Measurements from ENCODE around the gene ADAMTS5. TPM values are rescaled to one million over a fixed set of nuclear protein-coding genes. Genes with fewer than 3 reads are reported as not detected.

The ADAMTS5 gene
- polyA plus RNA-seq, 1 donor (not counting 4 experiments of a cell fraction or from before 2014, with no cell fraction given), result 0.01 TPM

GRCh38 chr21:26956216-26956615, 10.7 kb downstream of the ADAMTS5 start:
- no peak for FAIRE-seq
- no peaks in the 10 kb centered on the region for H3K79me2 ChIP-seq (ENCODE audit: control insufficient read depth, insufficient read depth, low read length)
- no peak for DNase-seq (ENCODE audit: low read depth, low spot score)
- H3K9ac ChIP-seq (ENCODE audit: control insufficient read depth, extremely low read depth, insufficient read depth, low read length), result no peak overlapping the region
- H3K4me2 ChIP-seq (ENCODE audit: control insufficient read depth, extremely low read depth, insufficient read depth, low read depth, low read length), result no peak overlapping the region
- H2AFZ ChIP-seq (ENCODE audit: control insufficient read depth, low read length), result no peak overlapping the region
- H3K36me3 ChIP-seq (ENCODE audit: control insufficient read depth in 2 of 2, extremely low read depth in 1 of 2, insufficient read depth in 2 of 2, low read length in 2 of 2), result no peaks in the 10 kb centered on the region
- H3K9me1 ChIP-seq (ENCODE audit: control insufficient read depth, extremely low read depth, insufficient read depth, low read length), result no peaks in the 10 kb centered on the region
- H3K4me1 ChIP-seq (ENCODE audit: control insufficient read depth, extremely low read depth, insufficient read depth, low read length), result no peaks in the 10 kb centered on the region
- TF ChIP-seq CTCF (optimal IDR thresholded peaks at IDR 0.05 in 1 of 3, IDR thresholded peaks at IDR 0.05 in 1 of 3, conservative IDR thresholded peaks at IDR 0.05 in 1 of 3; ENCODE audit: extremely low read depth in 1 of 3, insufficient read depth in 2 of 3, low read length in 3 of 3), result no peak
- TF ChIP-seq EZH2 (IDR thresholded peaks at IDR 0.05; ENCODE audit: low read length), result no peak
- H3K27me3 ChIP-seq (ENCODE audit: control insufficient read depth, extremely low read depth, insufficient read depth, low read length), result peaks cover 4% of the 10 kb centered on the region
- no peak overlapping the region for H3K27ac ChIP-seq (ENCODE audit: control insufficient read depth, insufficient read depth, low read length)
- no peaks in the 10 kb centered on the region for H3K9me3 ChIP-seq (ENCODE audit: control insufficient read depth, low read depth, low read length)
- dilution Hi-C loops (cut with MboI; ENCODE audit: extremely low pct_ligation_motif_present, low sequenced_read_pairs), result no loop called here
- H4K20me1 ChIP-seq (ENCODE audit: control insufficient read depth, extremely low read depth, insufficient read depth, low read length), result no peaks in the 10 kb centered on the region
- H3K4me3 ChIP-seq (ENCODE audit: control insufficient read depth in 2 of 3, extremely low read depth in 1 of 3, insufficient read depth in 2 of 3, low read depth in 1 of 3, low read length in 3 of 3), result no peak overlapping the region

GRCh38 chr21:26954662-26955121, 12.2 kb downstream of the ADAMTS5 start:
- DNase-seq (ENCODE audit: low read depth, low spot score), result no peak

More at GRCh38 chr21:26954662-26955121, 12.2 kb downstream of the ADAMTS5 start:
- no peaks in the 10 kb centered on the region for H3K4me1 ChIP-seq (ENCODE audit: control insufficient read depth, extremely low read depth, insufficient read depth, low read length)
- H3K27me3 ChIP-seq (ENCODE audit: control insufficient read depth, extremely low read depth, insufficient read depth, low read length), result peaks cover 4% of the 10 kb centered on the region
- no peak for FAIRE-seq
- TF ChIP-seq CTCF (optimal IDR thresholded peaks at IDR 0.05 in 1 of 3, IDR thresholded peaks at IDR 0.05 in 1 of 3, conservative IDR thresholded peaks at IDR 0.05 in 1 of 3; ENCODE audit: extremely low read depth in 1 of 3, insufficient read depth in 2 of 3, low read length in 3 of 3), result no peak
- no peak for TF ChIP-seq EZH2 (IDR thresholded peaks at IDR 0.05; ENCODE audit: low read length)
- H2AFZ ChIP-seq (ENCODE audit: control insufficient read depth, low read length), result no peak overlapping the region
- no peaks in the 10 kb centered on the region for H4K20me1 ChIP-seq (ENCODE audit: control insufficient read depth, extremely low read depth, insufficient read depth, low read length)
- H3K4me3 ChIP-seq (ENCODE audit: control insufficient read depth in 2 of 3, extremely low read depth in 1 of 3, insufficient read depth in 2 of 3, low read depth in 1 of 3, low read length in 3 of 3), result no peak overlapping the region
- no peaks in the 10 kb centered on the region for H3K36me3 ChIP-seq (ENCODE audit: control insufficient read depth in 2 of 2, extremely low read depth in 1 of 2, insufficient read depth in 2 of 2, low read length in 2 of 2)
- H3K9me3 ChIP-seq (ENCODE audit: control insufficient read depth, low read depth, low read length), result no peaks in the 10 kb centered on the region
- no peak overlapping the region for H3K9ac ChIP-seq (ENCODE audit: control insufficient read depth, extremely low read depth, insufficient read depth, low read length)
- no peak overlapping the region for H3K4me2 ChIP-seq (ENCODE audit: control insufficient read depth, extremely low read depth, insufficient read depth, low read depth, low read length)
- no peaks in the 10 kb centered on the region for H3K9me1 ChIP-seq (ENCODE audit: control insufficient read depth, extremely low read depth, insufficient read depth, low read length)
- H3K27ac ChIP-seq (ENCODE audit: control insufficient read depth, insufficient read depth, low read length), result no peak overlapping the region
- H3K79me2 ChIP-seq (ENCODE audit: control insufficient read depth, insufficient read depth, low read length), result no peaks in the 10 kb centered on the region
- dilution Hi-C loops (cut with MboI; ENCODE audit: extremely low pct_ligation_motif_present, low sequenced_read_pairs), result no loop called here

Measured in keratinocyte (primary cell).